Activated T-helper 1 cell treated with anti-CD3 and anti-CD28 coated beads, Interleukin-12 subunit alpha, Interleukin-12 subunit beta, Interleukin-2, Interleukin-4 antibody, amounts not matched to agents 30 ng/mL and 10 ng/mL and 1 ng/mL, durations not matched to agents 14 hours and 24 hours and 36 hours (primary cell): ENCODE results near the gene ATG7. TPM values are rescaled to one million over a fixed set of nuclear protein-coding genes. Genes with fewer than 3 reads are reported as not detected.
"Not testable (repeated sequence)": the region's sequence is repeated elsewhere in the genome, so short reads cannot be mapped to it uniquely, and the experiment has no call there.

ENCODE experiments used
- DNase-seq: peaks from one replicate; pipeline ENCODE4 v3.0.0; 2021; ENCODE audit warnings: low spot score
- H3K27ac Mint-ChIP-seq: one replicate; pipeline ENCODE4 v1.8.0; 2021; ENCODE audit warnings: mild to moderate bottlenecking, mixed read lengths
- H3K27me3 Mint-ChIP-seq: one replicate; pipeline ENCODE4 v1.8.0; 2022; ENCODE audit warnings: mild to moderate bottlenecking, moderate library complexity, mixed read lengths; ENCODE audit not compliant: insufficient read depth
- H3K36me3 Mint-ChIP-seq: one replicate; pipeline ENCODE4 v1.8.0; 2021; ENCODE audit warnings: low read depth, mixed read lengths
- H3K4me1 Mint-ChIP-seq: one replicate; pipeline ENCODE4 v1.8.0; 2021; ENCODE audit warnings: low read depth, mixed read lengths
- H3K4me3 Mint-ChIP-seq: one replicate; pipeline ENCODE4 v1.8.0; 2021; ENCODE audit warnings: mild to moderate bottlenecking, moderate library complexity, mixed read lengths
- H3K9me3 Mint-ChIP-seq: one replicate; pipeline ENCODE4 v1.8.0; 2021; ENCODE audit warnings: mixed read lengths
- intact Hi-C: fragments of 100-400 bp; cut with micrococcal nuclease; formaldehyde crosslinking; loops from one replicate; pipeline ENCODE4 v1.15.1; 2024
- total RNA-seq: library from RNA; stranded (reverse); gene quantifications from 2 replicates; pipeline ENCODE4 v1.2.3, GENCODE V29; 2022

ATG7 gene
- total RNA-seq, 1 donor from 2014 or later = 38.6 TPM

- H3K9me3 Mint-ChIP-seq = no peaks in the 10 kb centered on the region
- H3K36me3 Mint-ChIP-seq = peaks cover 55% of the 10 kb centered on the region
- intact Hi-C loops = no loop called here
- peaks cover 6% of the 10 kb centered on the region for H3K4me1 Mint-ChIP-seq
- no peak overlapping the region for H3K4me3 Mint-ChIP-seq
- H3K27ac Mint-ChIP-seq = no peak overlapping the region
- no peaks in the 10 kb centered on the region for H3K27me3 Mint-ChIP-seq
- DNase-seq = no peak
These were observed 40.0 kb downstream of the ATG7 start for GRCh38 chr3:11312166-11312565.

- no peaks in the 10 kb centered on the region for H3K27me3 Mint-ChIP-seq
- H3K9me3 Mint-ChIP-seq = no peaks in the 10 kb centered on the region
- no peaks in the 10 kb centered on the region for H3K4me1 Mint-ChIP-seq
- no peak overlapping the region for H3K4me3 Mint-ChIP-seq
- intact Hi-C loops = no loop called here
- peaks cover 53% of the 10 kb centered on the region for H3K36me3 Mint-ChIP-seq
- DNase-seq = no peak
- H3K27ac Mint-ChIP-seq = no peak overlapping the region
These were observed 45.1 kb downstream of the ATG7 start for GRCh38 chr3:11317300-11317699.

GRCh38 chr3:11322931-11323330 lies 50.7 kb downstream of the ATG7 start:
- H3K36me3 Mint-ChIP-seq = peaks cover 38% of the 10 kb centered on the region
- no peaks in the 10 kb centered on the region for H3K9me3 Mint-ChIP-seq
- DNase-seq = no peak
- intact Hi-C loops = no loop called here
- H3K27me3 Mint-ChIP-seq = no peaks in the 10 kb centered on the region
- H3K27ac Mint-ChIP-seq = no peak overlapping the region
- H3K4me1 Mint-ChIP-seq = no peaks in the 10 kb centered on the region
- H3K4me3 Mint-ChIP-seq = no peak overlapping the region

- DNase-seq = no peak
- no peaks in the 10 kb centered on the region for H3K9me3 Mint-ChIP-seq
- no peaks in the 10 kb centered on the region for H3K4me1 Mint-ChIP-seq
- no peaks in the 10 kb centered on the region for H3K27me3 Mint-ChIP-seq
- peaks cover 29% of the 10 kb centered on the region for H3K36me3 Mint-ChIP-seq
- no peak overlapping the region for H3K4me3 Mint-ChIP-seq
- H3K27ac Mint-ChIP-seq = no peak overlapping the region
- intact Hi-C loops = no loop called here
These were observed 51.6 kb downstream of the ATG7 start for GRCh38 chr3:11323813-11324212.

GRCh38 chr3:11327619-11328018 lies 55.4 kb downstream of the ATG7 start:
- Mint-ChIP-seq H3K4me3 (no peak overlapping the region), H3K4me1 (no peaks in the 10 kb centered on the region), H3K27me3 (no peaks in the 10 kb centered on the region), H3K9me3 (no peaks in the 10 kb centered on the region), H3K36me3 (peaks cover 12% of the 10 kb centered on the region), H3K27ac (no peak overlapping the region)
- no peak for DNase-seq
- intact Hi-C loops = no loop called here

GRCh38 chr3:11328196-11328945 lies 56.2 kb downstream of the ATG7 start:
- intact Hi-C loops = no loop called here
- Mint-ChIP-seq H3K27ac (no peak overlapping the region), H3K4me1 (no peaks in the 10 kb centered on the region), H3K36me3 (peaks cover 6% of the 10 kb centered on the region), H3K4me3 (no peak overlapping the region), H3K27me3 (no peaks in the 10 kb centered on the region), H3K9me3 (no peaks in the 10 kb centered on the region)
- no peak for DNase-seq

GRCh38 chr3:11329777-11330176 lies 57.6 kb downstream of the ATG7 start:
- Mint-ChIP-seq H3K36me3 (peaks cover 2% of the 10 kb centered on the region), H3K4me3 (no peak overlapping the region), H3K27ac (no peak overlapping the region), H3K4me1 (no peaks in the 10 kb centered on the region), H3K27me3 (no peaks in the 10 kb centered on the region), H3K9me3 (no peaks in the 10 kb centered on the region)
- no peak for DNase-seq
- intact Hi-C loops = loop anchor here (5.0 kb wide), 1 partner anchor 57 kb away; the partner anchor contains the start of gene ATG7

GRCh38 chr3:11331101-11331500 lies 58.9 kb downstream of the ATG7 start:
- intact Hi-C loops = loop anchor here (5.0 kb wide), 1 partner anchor 59 kb away; the partner anchor contains the start of gene ATG7
- no peaks in the 10 kb centered on the region for H3K4me1 Mint-ChIP-seq
- peaks cover 6% of the 10 kb centered on the region for H3K36me3 Mint-ChIP-seq
- no peak overlapping the region for H3K4me3 Mint-ChIP-seq
- DNase-seq = no peak
- no peak overlapping the region for H3K27ac Mint-ChIP-seq
- H3K27me3 Mint-ChIP-seq = no peaks in the 10 kb centered on the region
- no peaks in the 10 kb centered on the region for H3K9me3 Mint-ChIP-seq

- Mint-ChIP-seq H3K4me3 (no peak overlapping the region), H3K36me3 (peaks cover 4% of the 10 kb centered on the region), H3K4me1 (no peaks in the 10 kb centered on the region), H3K27me3 (no peaks in the 10 kb centered on the region), H3K9me3 (no peaks in the 10 kb centered on the region), H3K27ac (no peak overlapping the region)
- DNase-seq = peak; percentile 4
- intact Hi-C loops = loop anchor here (1.0 to 2.0 kb wide), 6 partner anchors 45 to 390 kb away; no protein-coding TSS in a partner anchor
These were observed 62.9 kb downstream of the ATG7 start for GRCh38 chr3:11335056-11335608.

GRCh38 chr3:11339541-11339940 lies 67.3 kb downstream of the ATG7 start:
- intact Hi-C loops = no loop called here
- Mint-ChIP-seq H3K4me1 (no peaks in the 10 kb centered on the region), H3K27me3 (no peaks in the 10 kb centered on the region), H3K36me3 (peaks cover 21% of the 10 kb centered on the region), H3K27ac (no peak overlapping the region), H3K4me3 (no peak overlapping the region), H3K9me3 (no peaks in the 10 kb centered on the region)
- DNase-seq = no peak

GRCh38 chr3:11346416-11346815 lies 74.2 kb downstream of the ATG7 start:
- no peak overlapping the region for H3K4me3 Mint-ChIP-seq
- intact Hi-C loops = no loop called here
- H3K9me3 Mint-ChIP-seq = peaks cover 9% of the 10 kb centered on the region
- H3K27ac Mint-ChIP-seq = no peak overlapping the region
- H3K4me1 Mint-ChIP-seq = no peaks in the 10 kb centered on the region
- DNase-seq = no peak
- peaks cover 52% of the 10 kb centered on the region for H3K36me3 Mint-ChIP-seq
- H3K27me3 Mint-ChIP-seq = no peaks in the 10 kb centered on the region

GRCh38 chr3:11348877-11349276 lies 76.7 kb downstream of the ATG7 start:
- H3K4me3 Mint-ChIP-seq, intact Hi-C loops, H3K4me1 Mint-ChIP-seq, H3K27me3 Mint-ChIP-seq, H3K9me3 Mint-ChIP-seq, DNase-seq, H3K27ac Mint-ChIP-seq: not testable (repeated sequence)
- peaks cover 57% of the 10 kb centered on the region for H3K36me3 Mint-ChIP-seq

GRCh38 chr3:11349446-11349845 lies 77.2 kb downstream of the ATG7 start:
- intact Hi-C loops = no loop called here
- H3K27me3 Mint-ChIP-seq = no peaks in the 10 kb centered on the region
- H3K4me1 Mint-ChIP-seq = no peaks in the 10 kb centered on the region
- H3K9me3 Mint-ChIP-seq = peaks cover 9% of the 10 kb centered on the region
- H3K4me3 Mint-ChIP-seq = no peak overlapping the region
- no peak overlapping the region for H3K27ac Mint-ChIP-seq
- no peak for DNase-seq
- peaks cover 52% of the 10 kb centered on the region for H3K36me3 Mint-ChIP-seq
